ENCODE results near the gene RRP12. TPM values are rescaled to one million over a fixed set of nuclear protein-coding genes. Genes with fewer than 3 reads are reported as not detected.

RRP12 gene
- total RNA-seq, 2 experiments from 2014 or later: 30.7 to 38.1 TPM

Other genes with a start within 250 kb of the RRP12 start
- 1 to 10 TPM in 1 of 2 experiments, under 1 TPM in 1; 0.59 to 1.5 TPM for gene SLIT1, start 215.4 kb downstream of the RRP12 start, total RNA-seq
- gene ARHGAP19, start 108.7 kb downstream of the RRP12 start, total RNA-seq: 10 to 100 TPM; 48.3 to 50.4 TPM
- gene FRAT1, start 82.1 kb downstream of the RRP12 start, total RNA-seq: 1 to 10 TPM; 5.5 to 5.7 TPM
- gene FRAT2, start 66.6 kb downstream of the RRP12 start, total RNA-seq: 10 to 100 TPM; 11.4 to 14.4 TPM
- gene PGAM1, start 24.9 kb upstream of the RRP12 start, total RNA-seq: 100 to 1,000 TPM; 459 to 582 TPM
- gene EXOSC1, start 44.7 kb upstream of the RRP12 start, total RNA-seq: 10 to 100 TPM; 49.5 to 56.8 TPM
- gene ZDHHC16, start 44.8 kb upstream of the RRP12 start, total RNA-seq: 10 to 100 TPM; 33.1 to 42.4 TPM
- 10 to 100 TPM; 81.1 to 81.6 TPM for gene MMS19, start 97.1 kb upstream of the RRP12 start, total RNA-seq
- gene UBTD1, start 97.6 kb upstream of the RRP12 start, total RNA-seq: 1 to 10 TPM in 1 of 2 experiments, under 1 TPM in 1; 0.88 to 1.3 TPM
- under 1 TPM; 0.26 to 0.67 TPM for gene ANKRD2, start 171.4 kb upstream of the RRP12 start, total RNA-seq
- gene HOGA1, start 183.0 kb upstream of the RRP12 start, total RNA-seq: not detected
- gene C10orf62, start 188.4 kb upstream of the RRP12 start, total RNA-seq: not detected
- 1 to 10 TPM; 1.9 to 2.1 TPM for gene MORN4, start 232.2 kb upstream of the RRP12 start, total RNA-seq
- 10 to 100 TPM; 10.5 to 13.2 TPM for gene PI4K2A, start 239.3 kb upstream of the RRP12 start, total RNA-seq